Body of pancreas (tissue), 4 donors: ENCODE results near the gene MICU1.

Experiments
- POLR2A ChIP-seq, 3 donors: fragments of 450-650 bp; IDR thresholded peaks; one replicate each; pipeline ENCODE4 v1.6.1; 2016; ENCODE audit warnings: antibody characterized with exemption in 3 of 3, mild to moderate bottlenecking in 2 of 3
- TF ChIP-seq, protein P1 (sequence below), 7 experiments: fragments of 450-650 bp in 4 of 7; fragments of 200-600 bp in 3 of 7; sonication (generic) in 3 of 7; IDR thresholded peaks; one replicate each; pipeline ENCODE4 v1.5.1; 2016 to 2019; ENCODE audit warnings: antibody characterized with exemption in 7 of 7

- TF ChIP-seq, protein P1, sequence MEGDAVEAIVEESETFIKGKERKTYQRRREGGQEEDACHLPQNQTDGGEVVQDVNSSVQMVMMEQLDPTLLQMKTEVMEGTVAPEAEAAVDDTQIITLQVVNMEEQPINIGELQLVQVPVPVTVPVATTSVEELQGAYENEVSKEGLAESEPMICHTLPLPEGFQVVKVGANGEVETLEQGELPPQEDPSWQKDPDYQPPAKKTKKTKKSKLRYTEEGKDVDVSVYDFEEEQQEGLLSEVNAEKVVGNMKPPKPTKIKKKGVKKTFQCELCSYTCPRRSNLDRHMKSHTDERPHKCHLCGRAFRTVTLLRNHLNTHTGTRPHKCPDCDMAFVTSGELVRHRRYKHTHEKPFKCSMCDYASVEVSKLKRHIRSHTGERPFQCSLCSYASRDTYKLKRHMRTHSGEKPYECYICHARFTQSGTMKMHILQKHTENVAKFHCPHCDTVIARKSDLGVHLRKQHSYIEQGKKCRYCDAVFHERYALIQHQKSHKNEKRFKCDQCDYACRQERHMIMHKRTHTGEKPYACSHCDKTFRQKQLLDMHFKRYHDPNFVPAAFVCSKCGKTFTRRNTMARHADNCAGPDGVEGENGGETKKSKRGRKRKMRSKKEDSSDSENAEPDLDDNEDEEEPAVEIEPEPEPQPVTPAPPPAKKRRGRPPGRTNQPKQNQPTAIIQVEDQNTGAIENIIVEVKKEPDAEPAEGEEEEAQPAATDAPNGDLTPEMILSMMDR (IDR thresholded peaks at IDR 0.05), result no peak
- TF ChIP-seq POLR2A (IDR thresholded peaks at IDR 0.05), result no peak
Measured at GRCh38 chr10:72524489-72524888, 101.4 kb downstream of the MICU1 start.
